GM21381 (cell line): ENCODE data around the gene CLOCK.
"Not testable (repeated sequence)": the region's sequence is repeated elsewhere in the genome, so short reads cannot be mapped to it uniquely, and the experiment has no call there.

Experiments used
- ATAC-seq: cut with Tn5 transposase; IDR thresholded peaks from one replicate; pipeline ENCODE4 v1.9.1; 2021; ENCODE audit warnings: mild to moderate bottlenecking, moderate library complexity; ENCODE audit not compliant: unreplicated experiment

Gene CLOCK, protein sequence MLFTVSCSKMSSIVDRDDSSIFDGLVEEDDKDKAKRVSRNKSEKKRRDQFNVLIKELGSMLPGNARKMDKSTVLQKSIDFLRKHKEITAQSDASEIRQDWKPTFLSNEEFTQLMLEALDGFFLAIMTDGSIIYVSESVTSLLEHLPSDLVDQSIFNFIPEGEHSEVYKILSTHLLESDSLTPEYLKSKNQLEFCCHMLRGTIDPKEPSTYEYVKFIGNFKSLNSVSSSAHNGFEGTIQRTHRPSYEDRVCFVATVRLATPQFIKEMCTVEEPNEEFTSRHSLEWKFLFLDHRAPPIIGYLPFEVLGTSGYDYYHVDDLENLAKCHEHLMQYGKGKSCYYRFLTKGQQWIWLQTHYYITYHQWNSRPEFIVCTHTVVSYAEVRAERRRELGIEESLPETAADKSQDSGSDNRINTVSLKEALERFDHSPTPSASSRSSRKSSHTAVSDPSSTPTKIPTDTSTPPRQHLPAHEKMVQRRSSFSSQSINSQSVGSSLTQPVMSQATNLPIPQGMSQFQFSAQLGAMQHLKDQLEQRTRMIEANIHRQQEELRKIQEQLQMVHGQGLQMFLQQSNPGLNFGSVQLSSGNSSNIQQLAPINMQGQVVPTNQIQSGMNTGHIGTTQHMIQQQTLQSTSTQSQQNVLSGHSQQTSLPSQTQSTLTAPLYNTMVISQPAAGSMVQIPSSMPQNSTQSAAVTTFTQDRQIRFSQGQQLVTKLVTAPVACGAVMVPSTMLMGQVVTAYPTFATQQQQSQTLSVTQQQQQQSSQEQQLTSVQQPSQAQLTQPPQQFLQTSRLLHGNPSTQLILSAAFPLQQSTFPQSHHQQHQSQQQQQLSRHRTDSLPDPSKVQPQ

DNA sequence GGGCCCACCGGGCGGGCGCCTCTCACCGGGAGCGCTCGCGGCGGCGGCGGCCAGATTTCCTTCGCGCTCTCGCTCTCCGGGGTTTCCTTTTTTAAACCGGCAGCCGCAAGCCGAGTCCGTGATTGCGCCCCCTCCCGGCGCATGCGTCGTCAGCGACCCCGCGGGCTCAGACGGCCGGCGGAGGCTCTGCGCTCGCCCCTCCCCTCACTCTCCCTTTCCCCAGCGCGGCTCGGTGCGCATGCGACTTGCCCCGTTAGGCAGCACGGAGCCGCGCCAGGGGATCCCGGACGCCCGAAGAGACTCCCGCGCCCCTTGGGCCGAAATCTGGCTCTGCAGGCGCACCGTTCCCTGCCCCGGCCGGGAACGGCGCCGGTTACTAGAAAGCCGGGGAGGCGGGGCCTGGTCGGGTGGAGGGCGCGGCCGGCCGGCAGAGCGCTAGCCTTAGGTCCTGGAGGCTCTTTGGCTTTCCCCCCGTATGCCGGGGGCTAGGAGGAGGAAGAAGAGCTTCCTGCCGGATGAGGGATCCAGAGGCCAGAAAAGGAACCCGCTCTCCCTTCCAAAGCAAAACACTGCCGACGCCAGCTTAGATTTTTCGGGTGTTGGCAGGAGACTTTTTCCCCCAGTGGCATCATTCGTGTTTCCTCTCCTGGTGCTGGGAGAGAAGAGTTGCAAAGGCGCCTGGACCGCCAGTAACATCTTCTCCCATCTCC lies at the start of gene CLOCK:
CLOCK (minus strand) TSS at position 154 of the 710 bp plus-strand sequence. CDS start 64,124 bp downstream, outside the sequence.
- peak; percentile 74 for ATAC-seq

DNA sequence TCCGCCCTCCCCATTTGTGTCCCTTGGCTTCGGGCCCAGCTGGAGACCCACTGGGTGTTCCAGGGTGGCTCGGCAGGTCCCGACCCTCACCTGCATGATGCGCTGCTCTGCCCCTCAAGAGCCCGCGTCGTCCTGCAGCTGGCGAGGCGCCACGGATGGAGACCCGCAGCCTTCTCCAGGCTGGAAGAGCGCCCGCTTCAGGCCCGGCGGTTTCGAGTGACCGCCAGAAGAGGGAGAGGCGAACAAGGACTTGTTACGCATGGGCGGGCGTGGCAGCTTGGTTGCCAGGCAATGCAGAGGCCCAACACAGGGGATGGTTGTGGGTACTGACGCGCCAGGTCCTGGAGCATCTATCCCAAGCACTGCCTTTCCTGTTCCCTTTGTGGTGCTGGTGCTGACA lies 45.3 kb upstream of the CLOCK start, which contains the start of gene PDCL2:
PDCL2 (minus strand) TSS at position 232 of the 400 bp plus-strand sequence; CDS start at position 96, 136 bp downstream.
- no peak for ATAC-seq

DNA sequence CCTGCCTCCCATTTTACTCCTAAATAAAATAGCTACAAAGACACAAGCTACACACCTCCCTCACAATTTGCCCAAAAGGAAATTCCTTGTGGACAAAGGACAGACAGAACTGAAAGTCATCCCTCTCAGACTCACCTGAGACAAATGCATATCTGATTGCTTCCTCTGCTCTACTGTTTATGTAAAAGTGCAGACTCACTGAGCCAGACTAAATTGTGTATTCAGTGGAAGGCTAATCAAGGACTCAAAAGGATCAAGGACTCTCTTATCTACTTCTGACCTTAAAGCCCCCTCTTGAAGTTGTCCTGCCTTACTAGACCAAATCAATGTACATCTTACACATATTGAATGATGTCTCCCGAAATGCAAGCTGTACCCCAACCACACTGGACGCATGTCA lies 41.5 kb upstream of the CLOCK start:
- no peak for ATAC-seq

DNA sequence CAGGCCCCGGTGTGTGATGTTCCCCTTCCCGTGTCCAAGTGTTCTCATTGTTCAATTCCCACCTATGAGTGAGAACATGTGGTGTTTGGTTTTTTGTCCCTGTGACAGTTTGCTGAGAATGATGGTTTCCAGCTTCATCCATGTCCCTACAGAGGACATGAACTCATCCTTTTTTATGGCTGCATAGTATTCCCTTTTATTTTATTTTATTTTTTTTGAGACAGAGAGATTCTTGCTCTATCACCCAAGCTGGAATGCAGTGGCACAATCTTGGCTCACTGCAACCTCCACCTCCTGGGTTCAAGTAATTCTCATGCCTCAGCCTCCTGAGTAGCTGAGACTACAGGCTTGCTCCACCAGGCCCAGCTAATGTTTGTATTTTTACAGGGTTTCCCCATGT lies 36.1 kb upstream of the CLOCK start:
- not testable (repeated sequence) for ATAC-seq

DNA sequence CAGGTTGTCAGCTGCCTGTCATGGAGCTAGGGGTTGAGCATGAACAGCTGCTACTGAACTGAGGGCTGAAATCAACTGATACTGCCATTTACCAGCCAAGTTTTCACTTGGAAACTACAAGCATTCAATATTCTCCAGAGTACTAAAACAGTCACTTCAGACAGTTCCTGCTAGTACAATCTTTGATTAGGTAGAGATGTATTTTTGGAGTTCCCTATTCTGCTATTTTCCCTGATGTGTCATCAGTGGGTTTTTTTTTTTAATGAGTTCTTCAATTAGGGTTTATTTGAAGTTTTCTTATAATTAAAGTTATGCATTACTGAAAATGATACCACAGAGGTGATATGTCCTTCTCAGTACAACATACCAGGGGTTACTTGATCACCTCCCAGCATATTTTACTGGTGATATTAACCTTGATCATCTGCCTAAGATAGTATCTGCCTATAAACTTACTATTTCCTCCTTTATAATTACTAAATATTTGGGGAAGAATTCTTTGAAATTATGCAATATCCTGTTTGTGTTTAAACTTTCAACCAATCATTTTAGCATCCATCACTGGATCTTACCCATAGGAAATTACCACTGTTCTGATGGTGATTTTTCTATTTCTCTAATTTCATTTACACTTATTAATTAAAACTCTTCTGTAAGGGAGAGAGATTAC lies 31.8 kb upstream of the CLOCK start:
- ATAC-seq: no peak

DNA sequence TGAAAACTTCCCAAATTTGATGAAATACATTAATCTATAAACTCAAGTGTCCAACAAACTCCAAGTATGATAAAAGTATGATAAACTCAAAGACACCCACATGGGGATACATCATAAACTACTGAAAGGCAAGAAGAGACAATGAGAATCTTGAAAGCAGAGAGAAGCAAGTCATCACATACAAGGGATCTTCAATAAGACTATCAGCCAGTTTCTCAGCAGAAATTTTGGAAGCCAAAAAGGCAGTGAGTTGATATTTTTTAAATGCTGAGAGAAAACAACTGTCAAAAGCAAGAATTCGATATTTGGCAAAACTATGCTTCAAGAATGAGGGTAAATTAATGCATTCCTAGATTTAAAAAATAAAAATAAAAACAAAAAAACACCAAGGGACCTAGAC lies 28.8 kb upstream of the CLOCK start:
- ATAC-seq: no peak

DNA sequence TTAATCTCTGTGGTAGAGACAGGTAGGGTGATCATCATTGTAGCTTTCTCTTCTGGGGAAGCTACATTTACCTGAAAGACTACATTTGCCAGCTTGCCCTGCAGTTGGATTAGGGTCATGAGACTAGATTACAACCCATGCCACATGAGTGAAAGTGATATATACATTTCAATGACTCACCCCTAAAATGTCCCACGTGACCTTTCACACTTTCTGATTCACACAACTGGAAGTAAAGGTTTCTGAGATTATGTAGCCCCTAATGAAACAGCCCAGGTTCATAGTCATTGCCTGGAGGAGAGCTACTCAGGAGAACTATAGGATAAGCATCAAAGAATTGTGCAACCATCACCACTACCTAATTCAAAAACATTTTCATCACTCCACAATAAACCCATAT lies 27.5 kb upstream of the CLOCK start:
- no peak for ATAC-seq

DNA sequence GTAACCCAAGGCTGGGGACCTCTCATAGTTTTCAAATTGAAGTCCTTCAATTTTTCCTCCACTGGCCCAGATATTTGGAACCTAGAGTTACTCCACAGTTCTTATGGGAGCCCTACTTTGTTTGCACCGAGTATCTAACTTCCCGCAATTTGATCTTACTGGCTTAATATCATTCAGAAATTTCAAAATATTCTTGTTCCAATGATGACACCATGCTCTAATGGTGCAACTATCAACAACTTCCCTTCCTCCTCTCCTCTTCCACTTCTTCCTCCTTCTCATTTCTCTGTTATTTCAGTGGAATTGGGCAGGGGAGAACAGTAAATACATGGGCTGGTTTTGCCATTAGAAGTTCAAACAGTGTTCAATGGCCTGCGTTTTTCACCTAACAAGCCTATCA lies 25.1 kb upstream of the CLOCK start:
- no peak for ATAC-seq

DNA sequence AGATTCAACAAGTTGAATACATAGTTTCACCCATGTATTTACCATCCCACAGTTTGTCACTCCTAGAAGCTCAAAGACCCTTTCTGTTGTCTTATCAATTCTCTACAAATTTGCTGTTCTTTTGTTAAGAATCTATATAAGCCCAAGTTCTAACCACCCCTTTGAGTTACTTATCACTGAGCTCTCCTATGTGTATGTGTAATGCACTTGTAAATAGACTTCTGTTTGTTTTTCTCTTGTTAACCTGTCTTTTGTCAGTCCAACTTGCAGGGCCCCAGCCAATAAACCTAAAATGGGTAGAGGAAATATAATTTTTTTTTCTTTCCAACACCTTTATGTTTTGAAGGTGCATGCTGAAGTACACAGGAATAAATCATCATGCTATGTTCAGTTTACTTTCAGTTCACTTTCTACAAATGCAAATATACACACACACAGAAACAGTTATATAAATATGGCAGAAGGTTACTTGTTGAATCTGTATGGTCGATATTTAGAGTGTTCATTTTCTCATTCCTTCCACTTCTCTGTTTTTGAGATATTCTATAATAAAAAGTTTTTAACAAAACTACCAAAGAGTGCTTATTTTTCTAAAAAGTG lies 22.3 kb upstream of the CLOCK start:
- no peak for ATAC-seq

DNA sequence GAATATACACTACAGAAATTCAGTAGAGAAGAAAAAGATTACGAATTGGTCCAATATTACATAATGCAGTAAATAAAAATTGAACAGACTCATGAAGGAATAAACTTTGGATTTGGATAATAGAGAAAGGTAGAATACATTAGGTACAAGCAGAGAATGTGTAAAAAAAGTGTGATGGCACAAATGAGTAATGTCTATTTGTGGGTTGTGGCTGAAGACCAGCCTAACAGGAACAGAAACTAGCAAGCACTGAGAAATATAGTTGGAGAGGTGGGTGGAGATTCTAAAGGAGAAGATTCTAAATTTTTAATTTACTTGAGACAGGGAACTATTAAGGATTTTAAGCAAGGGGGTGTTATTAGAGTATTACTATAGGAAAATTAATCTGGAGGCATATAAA lies 15.2 kb upstream of the CLOCK start:
- ATAC-seq: peak; percentile 99

DNA sequence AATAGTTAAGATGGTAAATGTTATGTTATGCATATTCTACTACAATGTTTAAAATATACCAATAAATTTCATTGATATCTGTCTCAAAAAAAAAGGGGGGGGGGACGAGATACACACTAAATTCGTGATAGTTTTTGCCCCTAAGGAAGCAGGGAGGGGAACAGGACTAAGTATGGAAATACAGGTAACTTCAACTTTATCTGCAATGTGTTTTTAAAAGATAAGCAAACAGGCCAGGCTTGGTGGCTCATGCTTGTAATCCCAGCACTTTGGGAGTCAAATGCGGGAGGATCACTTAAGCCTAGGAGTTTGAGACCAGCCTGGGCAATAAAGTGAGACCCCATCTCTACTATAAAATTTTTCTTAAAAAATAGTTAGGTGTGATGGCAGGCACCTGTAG lies 13.4 kb upstream of the CLOCK start:
- no peak for ATAC-seq

DNA sequence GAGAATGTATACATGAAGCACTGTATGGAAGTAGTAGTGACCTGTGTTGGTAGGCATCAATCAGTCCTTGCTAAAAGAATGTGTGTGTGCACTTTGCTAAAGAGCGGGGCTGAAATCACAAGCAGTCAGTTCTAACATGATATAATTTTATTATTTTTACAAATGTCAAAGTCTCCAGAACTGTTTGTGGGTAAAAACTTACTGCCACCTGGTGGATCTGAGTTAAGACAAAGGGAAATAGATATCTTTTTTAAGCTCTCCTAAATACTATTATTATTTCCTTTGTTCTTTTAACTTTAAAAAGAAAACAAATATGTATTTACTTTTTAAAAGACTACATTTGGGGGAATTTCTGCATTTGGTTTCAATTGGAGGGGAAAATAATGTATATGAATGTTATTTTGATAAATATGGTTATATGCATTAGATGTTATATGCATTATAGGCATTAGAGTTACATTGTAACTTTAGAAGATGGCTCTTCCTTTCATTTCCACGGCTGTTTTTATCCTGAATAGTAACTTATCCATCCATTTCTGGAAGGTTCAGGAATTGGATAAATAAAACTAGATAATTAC lies 7.8 kb upstream of the CLOCK start:
- no peak for ATAC-seq

DNA sequence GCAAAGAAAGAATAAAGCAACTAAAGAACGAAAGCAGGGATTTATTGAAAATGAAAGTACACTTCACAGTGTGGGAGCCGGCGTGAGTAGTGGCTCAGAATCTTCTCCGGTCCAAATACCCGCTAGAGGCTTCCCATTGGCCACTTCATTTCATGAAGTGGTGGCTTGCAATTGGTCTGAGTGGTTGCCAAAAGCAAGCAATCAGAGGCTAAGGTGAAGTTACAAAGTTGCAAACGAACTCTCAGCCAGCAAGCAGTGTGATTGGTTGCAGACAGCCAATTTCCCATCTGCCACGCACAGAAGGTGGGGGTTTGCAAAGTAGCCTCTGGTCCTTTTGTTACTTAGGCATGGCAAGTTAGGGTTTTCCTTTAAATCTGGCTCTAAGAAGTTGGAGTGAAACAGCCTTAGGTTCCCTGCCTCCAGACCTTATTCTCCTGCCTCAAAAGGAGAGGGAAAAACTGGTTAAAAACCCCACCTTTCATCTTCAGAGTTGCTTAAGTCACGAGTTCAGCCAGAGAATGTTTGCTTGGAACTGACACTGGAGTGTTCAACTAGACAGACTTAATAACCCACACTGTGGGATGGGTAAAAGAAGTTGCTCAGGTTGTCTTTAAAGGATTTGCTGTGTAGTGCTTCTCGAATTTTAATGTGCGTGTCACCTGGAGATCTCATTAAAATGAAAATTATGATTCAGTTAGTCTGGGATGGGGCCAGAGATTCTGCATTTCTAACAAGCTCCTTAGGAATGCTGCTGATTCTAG lies 6.9 kb upstream of the CLOCK start:
- ATAC-seq: no peak

DNA sequence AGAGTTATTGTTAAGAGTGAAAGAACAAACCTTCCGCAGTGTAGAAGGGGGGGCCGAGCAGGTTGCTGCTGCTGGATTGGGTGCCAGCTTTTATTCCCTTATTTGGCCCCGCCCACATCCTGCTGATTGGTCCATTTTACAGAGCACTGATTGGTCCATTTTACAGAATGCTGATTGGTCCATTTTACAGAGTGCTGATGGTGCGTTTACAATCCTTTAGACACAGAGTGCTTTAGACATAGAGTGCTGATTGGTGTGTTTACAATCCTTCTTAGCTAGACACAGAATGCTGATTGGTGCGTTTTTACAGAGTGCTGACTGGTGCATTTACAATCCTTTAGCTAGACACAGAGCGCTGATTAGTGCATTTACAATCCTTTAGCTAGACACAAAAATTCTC lies 5.3 kb upstream of the CLOCK start:
- not testable (repeated sequence) for ATAC-seq

DNA sequence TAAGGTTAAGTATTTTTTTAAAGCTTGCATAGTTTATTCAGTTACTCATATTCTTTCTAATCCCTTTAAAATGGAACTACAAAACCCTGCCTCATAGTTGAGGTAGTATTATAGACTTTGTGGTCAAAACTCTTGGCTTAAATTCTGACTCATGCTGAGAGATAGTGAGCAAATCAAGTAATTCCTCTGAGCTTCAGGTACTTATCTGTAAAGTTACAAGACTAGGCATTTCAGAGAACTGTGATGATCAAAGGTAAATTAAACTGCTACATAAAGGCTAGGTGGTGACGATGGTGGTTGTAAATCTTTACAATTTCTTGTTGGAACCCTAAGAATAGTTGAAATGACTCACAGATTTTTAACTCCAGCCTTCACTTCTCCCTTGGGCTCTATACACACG lies 3.2 kb upstream of the CLOCK start:
- no peak for ATAC-seq

DNA sequence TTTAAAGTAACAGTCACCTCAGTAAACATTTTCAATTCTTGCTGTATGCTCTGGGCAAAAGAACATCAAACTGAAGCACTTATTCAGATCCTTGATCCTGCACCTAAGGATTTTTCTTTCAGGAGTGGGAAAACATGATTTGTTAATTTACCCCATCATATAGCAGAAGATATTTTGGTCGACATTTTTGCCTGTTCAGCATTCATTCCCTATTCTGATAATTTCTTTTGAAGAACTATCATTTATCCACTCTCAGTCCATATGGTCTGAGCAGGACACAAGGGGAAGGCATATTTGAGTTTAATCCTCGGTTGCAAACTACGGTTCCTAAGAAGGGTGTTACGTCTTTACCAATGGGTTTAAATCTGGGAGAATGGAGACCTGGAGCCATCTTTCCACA lies 1.2 kb upstream of the CLOCK start:
- ATAC-seq: no peak

DNA sequence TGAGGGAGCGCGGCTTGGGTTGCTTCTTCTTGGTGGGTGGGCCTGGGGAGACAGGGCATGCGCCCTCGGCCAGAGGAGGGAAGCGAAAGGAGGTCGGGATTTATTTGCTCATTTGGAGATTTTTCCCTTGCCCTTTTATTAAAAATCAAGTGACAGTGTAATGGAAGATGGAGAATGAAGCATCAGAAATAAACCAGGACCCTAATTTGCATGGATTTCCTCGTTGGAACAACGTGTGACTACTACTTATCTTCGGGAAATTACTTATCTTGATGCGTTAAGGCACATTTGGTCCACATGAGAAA lies 709 bp upstream of the CLOCK start:
- no peak for ATAC-seq

DNA sequence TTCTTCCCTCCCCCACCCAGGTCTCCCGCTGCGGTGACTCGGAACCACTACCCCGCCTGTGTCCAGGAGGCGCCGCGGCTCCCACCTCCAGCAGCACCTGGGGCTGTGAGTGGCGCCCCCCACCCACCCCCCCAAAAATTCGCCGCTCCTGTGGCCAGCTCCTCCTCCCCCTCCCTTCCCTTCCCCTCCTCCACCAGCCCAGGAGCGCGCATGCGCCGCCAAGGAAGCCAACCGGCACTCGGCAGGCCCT lies 278 bp downstream of the CLOCK start:
- peak; percentile 43 for ATAC-seq

DNA sequence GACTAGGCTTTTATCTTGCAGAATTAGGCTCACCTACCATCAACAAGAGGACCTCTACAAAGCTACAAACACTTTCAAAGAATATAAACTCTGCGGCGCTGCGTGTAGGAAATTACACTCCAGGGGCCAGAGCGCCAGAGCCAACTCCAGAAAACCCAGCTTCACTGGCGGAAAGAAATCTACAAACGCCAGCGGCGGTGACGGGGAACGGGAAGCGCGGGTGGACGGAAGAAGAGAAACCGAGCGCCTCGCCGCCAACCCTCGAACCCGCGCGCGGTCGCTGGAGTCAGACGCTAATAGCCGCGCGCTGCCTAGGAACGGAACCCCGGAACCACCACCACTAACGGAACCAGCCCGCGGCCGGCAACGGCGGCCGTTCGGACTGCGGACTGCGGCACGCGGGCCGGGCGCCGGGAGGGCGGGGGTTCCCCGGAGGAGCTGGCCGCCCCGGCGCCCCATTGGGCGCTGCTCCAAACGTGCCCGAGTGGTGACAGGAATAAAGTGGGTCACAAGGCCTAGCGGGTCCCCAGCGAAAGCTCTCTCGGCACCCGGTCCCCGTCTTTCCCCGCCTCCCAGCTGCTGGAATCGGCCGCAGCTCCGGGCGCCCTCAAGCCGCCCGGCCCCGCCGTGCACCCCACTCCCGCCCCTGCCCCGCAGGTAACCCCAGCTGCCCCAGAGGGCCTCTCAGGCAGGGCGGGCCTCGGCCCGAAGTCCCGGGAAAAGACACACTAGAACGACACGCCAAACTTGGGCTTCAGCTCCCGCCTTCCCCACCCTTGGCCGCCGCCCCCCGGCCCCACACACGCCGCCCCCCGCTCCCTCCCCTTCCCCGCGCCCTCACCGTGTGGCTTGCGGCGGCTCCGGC lies 836 bp downstream of the CLOCK start:
- ATAC-seq: peak; percentile 41
